ENCODE measurements around the gene ZC3H18. TPM values are rescaled to one million over a fixed set of nuclear protein-coding genes. Genes with fewer than 3 reads are reported as not detected.

ZC3H18 gene
- total RNA-seq, 1 donor from 2014 or later = 46.9 TPM

DNA sequence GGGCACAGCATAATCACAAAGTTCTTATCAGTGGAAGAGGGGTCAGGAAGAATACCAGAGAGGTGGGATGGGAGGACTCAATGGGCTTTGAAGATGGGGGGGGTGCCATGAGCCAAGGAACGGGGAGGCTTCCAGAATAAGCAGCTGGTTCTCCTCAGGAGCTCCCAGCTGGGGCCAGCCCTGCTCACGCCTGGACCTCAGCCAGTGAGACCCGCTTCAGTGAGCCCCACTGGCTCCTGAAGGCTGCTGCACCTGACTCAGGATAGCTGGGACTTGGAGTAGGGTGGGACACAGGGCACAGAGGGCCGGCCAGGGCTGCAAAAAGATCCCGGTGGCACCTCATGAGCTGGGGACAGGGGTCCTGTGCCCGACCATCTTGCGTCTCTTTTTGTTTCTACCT lies 24.4 kb upstream of the ZC3H18 start:
- intact Hi-C loops (cut with DNase I) = no loop called here
- DNase-seq (ENCODE audit: low spot score) = no peak
- no peak for ATAC-seq

DNA sequence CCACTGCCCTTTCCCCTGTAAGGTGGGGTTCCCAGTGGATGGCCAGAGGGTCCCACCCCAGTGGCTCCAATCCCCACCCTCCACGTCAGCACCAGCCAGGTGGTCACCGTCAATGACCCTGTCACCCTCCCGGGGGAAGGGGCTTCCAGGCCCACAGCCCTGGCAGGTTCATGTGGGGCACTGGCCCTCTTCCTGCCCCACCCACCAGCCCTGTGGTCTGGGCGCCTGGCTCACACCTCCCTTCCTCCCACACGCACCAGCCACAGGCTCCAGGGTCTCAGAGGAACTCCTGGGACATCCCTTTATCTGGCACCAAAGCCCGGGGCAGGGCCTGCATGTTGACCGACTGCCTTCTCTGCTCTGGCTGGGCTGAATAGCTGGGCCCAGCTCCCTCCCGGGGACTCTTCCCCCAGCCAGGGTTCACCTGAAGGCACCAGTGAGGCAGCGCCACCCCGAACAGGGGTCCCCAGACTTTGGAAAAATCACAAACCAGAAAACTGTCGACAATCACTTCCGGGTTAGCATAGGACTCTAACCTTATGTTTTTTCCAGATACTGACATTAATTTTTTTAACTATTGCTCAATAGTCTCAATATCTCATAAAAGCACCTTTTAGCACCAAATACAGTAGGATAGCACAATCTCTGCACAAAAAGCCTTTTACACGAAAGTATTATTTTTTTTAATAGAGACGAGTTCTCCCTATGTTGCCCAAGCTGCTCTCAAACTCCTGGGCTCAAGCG lies 21.9 kb upstream of the ZC3H18 start:
- intact Hi-C loops (cut with DNase I) = no loop called here
- ATAC-seq = no peak
- no peak for DNase-seq (ENCODE audit: low spot score)

DNA sequence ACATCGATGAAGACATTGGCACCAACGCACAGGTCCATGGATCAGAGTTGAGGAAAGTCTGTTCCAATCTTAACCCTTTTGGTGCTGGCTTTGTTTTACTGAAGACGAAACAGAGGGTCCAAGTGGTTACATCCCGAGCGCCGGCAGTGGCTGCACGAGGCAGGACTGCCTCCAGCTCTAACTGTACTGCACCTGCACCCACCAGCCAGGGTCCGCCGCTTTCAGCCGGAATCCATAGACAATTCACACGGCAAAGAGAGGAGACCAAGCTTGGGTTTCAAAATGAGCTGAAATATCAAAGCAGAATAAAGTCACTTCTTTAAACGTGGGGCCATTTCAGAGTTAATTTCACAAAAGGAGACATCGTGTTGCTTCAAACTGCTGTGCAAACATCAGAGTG lies 21.2 kb upstream of the ZC3H18 start:
- intact Hi-C loops (cut with DNase I) = no loop called here
- ATAC-seq = no peak
- DNase-seq (ENCODE audit: low spot score) = no peak

- DNase-seq (ENCODE audit: low spot score) (no peak), ATAC-seq (no peak)
- intact Hi-C loops (cut with DNase I) = no loop called here
Measured at GRCh38 chr16:88549671-88550245, 20.4 kb upstream of the ZC3H18 start.

- DNase-seq (ENCODE audit: low spot score) (no peak), ATAC-seq (peak; percentile 76)
- intact Hi-C loops (cut with DNase I) = no loop called here
Measured at GRCh38 chr16:88550246-88550661, 19.9 kb upstream of the ZC3H18 start.

- DNase-seq (ENCODE audit: low spot score) (no peak), ATAC-seq (no peak)
- intact Hi-C loops (cut with DNase I) = no loop called here
Measured at GRCh38 chr16:88552166-88552565, 18.0 kb upstream of the ZC3H18 start.

GRCh38 chr16:88552815-88553214 lies 17.4 kb upstream of the ZC3H18 start:
- intact Hi-C loops (cut with DNase I) = no loop called here
- ATAC-seq (no peak), DNase-seq (ENCODE audit: low spot score) (no peak)

DNA sequence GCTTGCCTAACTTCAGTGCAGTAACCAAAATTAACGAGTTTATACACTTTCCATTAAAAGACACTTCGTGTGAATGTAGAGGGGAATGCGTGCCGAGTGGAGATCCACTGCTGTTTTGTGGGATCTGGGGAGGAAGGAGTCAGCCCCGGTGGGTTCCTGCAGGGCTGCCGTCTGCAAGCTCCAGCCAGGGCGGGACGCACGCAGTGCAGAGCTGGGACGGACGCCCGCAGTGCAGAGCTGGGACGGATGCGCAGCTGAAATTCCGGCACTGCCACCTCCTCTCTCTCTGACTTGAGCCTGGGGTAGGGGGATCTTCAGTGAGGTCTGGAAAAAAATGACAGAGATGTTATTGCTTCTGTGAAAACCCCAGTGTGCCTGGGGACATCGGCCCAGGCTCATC lies 16.5 kb upstream of the ZC3H18 start:
- ATAC-seq = no peak
- DNase-seq (ENCODE audit: low spot score) = no peak
- intact Hi-C loops (cut with DNase I) = no loop called here

DNA sequence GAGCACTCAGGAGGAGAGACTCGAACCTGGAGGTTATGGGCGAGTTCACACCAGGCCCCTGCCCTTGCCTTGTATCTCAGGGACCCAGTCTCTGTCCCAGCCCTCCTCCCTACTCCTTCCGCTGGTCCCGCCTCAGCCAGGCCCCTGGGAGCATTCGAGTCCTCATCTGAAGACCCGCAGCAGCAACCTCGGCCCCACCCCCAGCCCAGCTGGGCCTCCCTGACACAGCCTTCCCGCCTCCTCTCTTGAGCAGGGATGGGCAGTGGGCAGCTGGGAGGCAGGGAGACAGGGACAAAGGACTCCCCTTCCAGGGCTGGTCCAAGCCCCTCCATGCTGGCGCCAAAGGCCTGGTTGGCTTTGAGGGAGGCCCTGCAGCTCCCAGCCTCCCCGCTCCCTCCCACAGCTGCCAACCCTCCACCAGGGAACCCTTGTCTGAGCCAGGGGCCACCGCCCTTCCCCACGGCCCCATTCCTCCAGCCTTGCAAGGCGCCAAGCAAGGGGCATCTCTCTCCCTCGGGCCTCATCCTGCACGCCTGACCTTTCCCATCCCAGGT lies 15.4 kb upstream of the ZC3H18 start:
- no peak for DNase-seq (ENCODE audit: low spot score)
- ATAC-seq = no peak
- intact Hi-C loops (cut with DNase I) = no loop called here

DNA sequence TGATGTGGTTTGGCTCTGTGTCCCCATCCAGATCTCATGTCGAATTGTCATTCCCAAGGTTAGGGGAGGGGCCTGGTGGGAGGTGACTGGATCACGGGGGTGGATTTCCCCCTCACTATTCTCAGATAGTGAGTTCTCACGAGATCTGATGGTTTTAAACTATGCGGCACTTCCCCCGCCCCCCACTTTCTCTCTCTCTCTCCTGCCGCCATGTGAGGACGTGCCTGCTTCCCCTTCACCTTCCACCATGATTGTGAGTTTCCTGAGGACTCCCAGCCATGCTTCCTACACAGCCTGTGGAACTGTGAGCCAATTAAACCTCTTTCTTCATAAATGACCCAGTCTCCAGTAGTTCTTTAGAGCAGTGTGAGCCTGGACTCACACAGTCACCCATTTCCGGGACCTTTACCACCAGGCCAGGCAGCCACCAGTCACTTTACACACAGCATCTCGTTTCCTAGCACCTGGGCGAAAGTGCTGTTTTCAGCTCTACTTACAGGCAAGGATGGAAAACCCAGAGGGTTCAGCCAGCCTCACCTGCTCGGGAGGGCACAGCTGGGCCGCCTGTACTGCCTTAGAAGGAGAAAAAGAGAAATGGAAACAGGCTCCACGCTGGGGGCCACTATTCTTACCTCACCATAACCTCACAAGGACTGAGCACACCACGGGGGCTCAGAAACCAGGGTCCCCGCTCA lies 13.8 kb upstream of the ZC3H18 start:
- no peak for DNase-seq (ENCODE audit: low spot score)

DNA sequence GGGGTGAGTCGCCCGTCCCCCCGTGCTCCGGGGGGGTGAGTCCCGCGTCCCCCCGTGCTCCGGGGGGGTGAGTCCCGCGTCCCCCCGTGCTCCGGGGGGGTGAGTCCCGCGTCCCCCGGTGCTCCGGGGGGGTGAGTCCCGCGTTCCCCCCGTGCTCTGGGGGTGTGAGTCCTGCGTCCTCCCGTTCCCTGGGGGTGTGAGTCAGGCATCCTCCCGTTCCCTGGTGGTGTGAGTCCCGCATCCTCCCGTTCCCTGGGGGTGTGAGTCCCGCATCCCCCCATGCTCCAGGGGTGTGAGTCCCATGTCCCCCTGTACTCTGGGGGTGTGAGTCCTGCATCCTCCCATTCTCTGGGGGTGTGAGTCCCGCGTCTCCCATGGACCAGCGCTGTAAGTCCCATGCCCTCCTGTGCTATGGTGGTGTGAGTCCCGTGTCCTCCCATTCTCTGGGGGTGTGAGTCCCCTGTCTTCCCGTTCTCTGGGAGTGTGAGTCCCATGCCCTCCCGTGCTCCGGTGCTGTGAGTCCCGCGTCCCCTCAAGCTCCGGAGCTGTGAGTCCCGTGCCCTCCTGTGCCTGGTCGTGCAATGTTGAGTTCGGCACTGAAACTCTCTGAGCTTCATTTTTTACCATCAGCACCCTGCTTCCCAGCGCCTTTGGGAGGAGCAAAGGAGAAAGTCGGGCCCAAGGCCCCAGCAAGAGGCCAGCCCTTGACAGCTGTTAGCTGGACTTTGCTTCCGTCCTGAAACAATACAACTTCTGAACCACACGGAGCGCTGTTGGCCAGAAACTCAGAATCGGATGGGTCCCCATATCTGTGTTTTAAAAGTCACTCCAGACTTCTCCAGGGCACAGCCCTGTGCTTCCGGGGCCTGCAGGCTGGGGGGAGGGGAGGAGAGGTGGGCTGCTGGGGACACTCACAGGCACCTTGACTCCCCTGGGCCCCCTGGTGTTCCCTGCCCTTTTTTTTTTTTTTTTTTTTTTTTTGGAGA lies 11.5 kb upstream of the ZC3H18 start:
- intact Hi-C loops (cut with DNase I) = no loop called here
- DNase-seq (ENCODE audit: low spot score) (peak; percentile 79), ATAC-seq (peak; percentile 48)

More for the DNA sequence above, 13.8 kb upstream of the ZC3H18 start:
- no peak for ATAC-seq
- intact Hi-C loops (cut with DNase I) = no loop called here

DNA sequence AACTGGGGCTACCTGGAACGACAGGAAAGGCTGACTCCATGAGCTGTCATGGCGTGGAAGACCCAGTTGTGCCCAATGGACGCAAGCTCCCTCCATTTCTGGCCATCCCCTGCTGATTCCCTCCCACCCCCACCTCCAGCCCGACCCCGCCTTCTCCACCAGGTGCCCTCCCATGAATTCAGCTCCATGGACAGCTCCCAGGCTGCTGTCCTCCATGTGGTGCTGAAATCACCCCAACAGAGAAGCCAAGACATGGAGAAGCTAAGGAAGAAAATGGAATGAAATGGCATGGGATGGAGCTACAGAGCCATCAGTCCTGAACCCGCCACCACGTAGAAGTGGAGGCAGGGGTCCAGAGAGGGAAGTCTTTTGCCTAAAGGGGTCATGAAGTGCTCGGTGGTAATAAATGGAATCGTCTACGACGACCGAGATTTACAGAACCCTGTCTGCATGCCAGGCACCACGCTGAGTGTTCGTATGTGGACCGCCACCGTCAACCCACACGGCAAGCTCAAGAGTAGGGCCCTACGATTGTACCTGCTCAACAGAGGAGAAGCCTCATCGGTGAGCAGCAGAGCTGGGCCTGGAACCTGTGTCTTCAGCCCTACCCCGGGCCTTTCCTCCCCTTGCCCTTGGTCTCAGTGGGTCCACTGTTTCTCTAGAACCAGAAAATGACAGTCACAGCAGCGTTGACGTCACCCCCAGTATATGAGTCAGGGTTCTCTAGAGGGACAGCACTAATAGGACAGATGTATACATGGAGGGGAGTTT lies 9.3 kb upstream of the ZC3H18 start:
- ATAC-seq = no peak

GRCh38 chr16:88561485-88562359 lies 8.5 kb upstream of the ZC3H18 start:
- intact Hi-C loops (cut with DNase I) = no loop called here
- DNase-seq (ENCODE audit: low spot score) = no peak
- peak; percentile 74 for ATAC-seq

More for the DNA sequence above, 9.3 kb upstream of the ZC3H18 start:
- DNase-seq (ENCODE audit: low spot score) = no peak
- intact Hi-C loops (cut with DNase I) = no loop called here

GRCh38 chr16:88566158-88566557 lies 4.0 kb upstream of the ZC3H18 start:
- DNase-seq (ENCODE audit: low spot score) (no peak), ATAC-seq (no peak)
- intact Hi-C loops (cut with DNase I) = no loop called here

- DNase-seq (ENCODE audit: low spot score) (no peak), ATAC-seq (no peak)
- intact Hi-C loops (cut with DNase I) = no loop called here
Measured at GRCh38 chr16:88568710-88569613, 1.2 kb upstream of the ZC3H18 start.

DNA sequence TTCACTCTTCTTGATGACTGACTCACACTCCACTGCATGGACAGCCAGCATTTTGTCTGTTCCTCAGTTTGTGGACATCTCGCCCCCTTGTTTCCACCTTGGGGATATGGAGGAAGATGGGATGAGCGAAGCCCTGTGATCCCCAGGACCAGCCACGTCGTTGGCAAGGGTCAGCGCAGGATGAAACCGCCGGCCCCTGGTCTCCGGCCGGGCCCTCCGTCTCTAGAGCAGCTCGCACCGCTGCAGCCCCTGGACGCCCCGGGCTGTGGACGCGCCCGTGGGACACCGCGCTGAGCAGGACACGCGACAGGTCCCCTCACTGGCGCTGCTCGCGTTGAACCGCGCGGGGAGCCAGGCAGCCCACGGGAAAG lies 604 bp upstream of the ZC3H18 start:
- ATAC-seq (peak; percentile 46), DNase-seq (ENCODE audit: low spot score) (no peak)
- intact Hi-C loops (cut with DNase I) = no loop called here

Data from sciatic nerve (tissue), 2 donors.